ENCODE results near the gene CDHR2. TPM values are rescaled to one million over a fixed set of nuclear protein-coding genes. Genes with fewer than 3 reads are reported as not detected.

CDHR2 gene
- total and polyA plus RNA-seq, 2 of the 13 experiments (the other 11 are each of a cell fraction or from before 2014, with no cell fraction given), result 17.9 to 20.9 TPM

DNA sequence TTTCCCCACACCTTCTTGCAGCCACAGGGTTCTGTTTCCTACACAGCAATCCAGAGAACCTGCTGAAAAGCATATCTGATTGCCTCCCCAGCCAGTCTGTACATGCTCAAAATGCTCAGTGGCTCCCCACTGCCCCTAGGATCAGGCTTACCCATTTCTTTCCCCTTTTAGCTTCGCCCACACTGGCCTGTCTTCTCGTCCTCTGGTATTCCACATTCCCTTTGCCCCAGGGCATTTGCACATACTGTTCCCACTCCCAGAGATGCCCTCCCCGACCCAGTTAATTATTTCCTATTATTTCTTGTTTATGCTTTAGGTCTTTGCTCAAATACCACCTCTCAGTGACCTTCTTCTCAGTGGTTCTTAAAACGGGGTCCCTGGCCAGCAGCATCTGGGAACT lies 91.5 kb downstream of the CDHR2 start (continued):
- TF ChIP-seq ZNF333 (CRISPR knock-in tag; IDR thresholded peaks at IDR 0.05; ENCODE audit: borderline replicate concordance), result no peak
- TF ChIP-seq, protein P1, sequence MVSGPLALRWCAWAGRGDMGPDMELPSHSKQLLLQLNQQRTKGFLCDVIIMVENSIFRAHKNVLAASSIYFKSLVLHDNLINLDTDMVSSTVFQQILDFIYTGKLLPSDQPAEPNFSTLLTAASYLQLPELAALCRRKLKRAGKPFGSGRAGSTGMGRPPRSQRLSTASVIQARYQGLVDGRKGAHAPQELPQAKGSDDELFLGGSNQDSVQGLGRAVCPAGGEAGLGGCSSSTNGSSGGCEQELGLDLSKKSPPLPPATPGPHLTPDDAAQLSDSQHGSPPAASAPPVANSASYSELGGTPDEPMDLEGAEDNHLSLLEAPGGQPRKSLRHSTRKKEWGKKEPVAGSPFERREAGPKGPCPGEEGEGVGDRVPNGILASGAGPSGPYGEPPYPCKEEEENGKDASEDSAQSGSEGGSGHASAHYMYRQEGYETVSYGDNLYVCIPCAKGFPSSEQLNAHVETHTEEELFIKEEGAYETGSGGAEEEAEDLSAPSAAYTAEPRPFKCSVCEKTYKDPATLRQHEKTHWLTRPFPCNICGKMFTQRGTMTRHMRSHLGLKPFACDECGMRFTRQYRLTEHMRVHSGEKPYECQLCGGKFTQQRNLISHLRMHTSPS (CRISPR knock-in tag; IDR thresholded peaks at IDR 0.05; ENCODE audit: low read depth), result no peak

DNA sequence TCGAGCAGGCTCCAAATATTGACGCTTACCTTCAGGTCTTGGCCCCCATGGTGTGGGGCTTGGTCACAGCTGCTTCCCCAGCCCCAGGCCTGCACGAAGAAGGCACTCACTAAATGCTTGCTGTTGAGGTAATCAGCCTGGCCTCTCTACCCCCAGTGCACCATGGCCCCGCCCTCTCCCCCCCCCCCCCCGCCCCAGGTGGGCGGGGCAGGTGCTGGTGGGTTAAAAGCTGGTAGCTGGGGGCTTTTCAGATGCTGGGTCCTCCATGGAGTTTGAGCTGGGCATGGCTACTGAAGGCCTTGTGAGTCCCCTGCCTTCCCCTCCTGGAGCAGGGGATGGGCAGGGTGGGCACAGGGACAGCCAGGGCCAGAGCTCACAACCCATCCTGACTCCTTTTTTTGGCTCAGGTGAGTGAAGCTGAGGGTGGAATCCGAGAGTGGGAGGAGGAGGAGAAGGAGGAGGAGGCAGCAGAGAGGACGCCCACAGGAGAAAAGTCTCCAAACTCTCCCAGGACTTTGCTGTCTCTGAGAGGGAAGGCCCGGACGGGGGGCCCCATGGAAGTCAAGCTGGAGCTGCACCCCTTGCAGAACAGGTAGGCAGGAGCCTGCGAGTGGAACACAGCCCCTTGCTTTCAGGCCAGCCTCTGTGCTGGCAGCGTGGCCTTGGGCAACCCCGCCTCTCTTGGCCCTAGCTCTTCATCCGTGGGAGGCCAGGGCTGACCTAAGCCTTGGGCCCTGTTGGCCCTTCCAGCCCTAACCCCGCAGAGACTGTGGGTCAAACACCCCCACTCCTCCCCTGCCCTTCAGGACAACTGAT lies 93.7 kb downstream of the CDHR2 start:
- peaks cover 10% of the 10 kb centered on the region for H3K4me1 ChIP-seq (ENCODE audit: insufficient read depth, low read length)
- ChIA-PET CTCF (ENCODE audit: low intra/inter-chr PET ratio, low total read pairs) (no interaction called here), POLR2A (interaction anchor here (0.7 kb wide), 1 partner anchor 295 kb away, joined by 3 read pairs; no protein-coding TSS in a partner anchor)
- H2AFZ ChIP-seq (ENCODE audit: low read length), result no peak overlapping the region
- no peaks in the 10 kb centered on the region for H4K20me1 ChIP-seq (ENCODE audit: insufficient read depth, low read length)
- intact Hi-C loops (cut with micrococcal nuclease; ENCODE audit: unreplicated experiment) (no loop called here), in situ Hi-C loops (cut with HindIII; ENCODE audit: extremely low pct_ligation_motif_present, low pct_unique_long_range_greater_than_20kb) (no loop called here)
- no peaks in the 10 kb centered on the region for H3K36me3 ChIP-seq (replicated peaks in 1 of 2; ENCODE audit: control insufficient read depth in 1 of 2, insufficient read depth in 2 of 2, low read length in 2 of 2)
- peaks cover 13 to 51% of the 10 kb centered on the region in 2 experiments; a peak in 4 of 5 replicates for H3K27me3 ChIP-seq (ENCODE audit: control insufficient read depth in 1 of 2, insufficient read depth in 2 of 2, low read length in 2 of 2)
- FAIRE-seq (no peak), ATAC-seq (no peak), DNase-seq (ENCODE audit: low spot score) (no peak)
- no peak overlapping the region for H3K9ac ChIP-seq (ENCODE audit: insufficient read depth, low read depth, low read length)
- no peak overlapping the region for H3K27ac ChIP-seq (ENCODE audit: extremely low read length, insufficient read depth, low read length)
- no peaks in the 10 kb centered on the region for H3K79me2 ChIP-seq (ENCODE audit: insufficient read depth, low read length)
- 4% methylated on average over 5 of the region's 15 CpGs for WGBS (ENCODE audit: low lambda C conversion rate)
- BruUV-seq (replicated peaks), result no TSS peak
- H3K9me3 ChIP-seq (ENCODE audit: low read length), result no peaks in the 10 kb centered on the region
- no peak overlapping the region for H3K4me2 ChIP-seq (ENCODE audit: low read depth, low read length)
- H3K4me3 ChIP-seq (replicated peaks in 1 of 3; ENCODE audit: insufficient read depth in 1 of 3, low read depth in 2 of 3, low read length in 3 of 3), result no peak overlapping the region
- TF ChIP-seq, protein P2, sequence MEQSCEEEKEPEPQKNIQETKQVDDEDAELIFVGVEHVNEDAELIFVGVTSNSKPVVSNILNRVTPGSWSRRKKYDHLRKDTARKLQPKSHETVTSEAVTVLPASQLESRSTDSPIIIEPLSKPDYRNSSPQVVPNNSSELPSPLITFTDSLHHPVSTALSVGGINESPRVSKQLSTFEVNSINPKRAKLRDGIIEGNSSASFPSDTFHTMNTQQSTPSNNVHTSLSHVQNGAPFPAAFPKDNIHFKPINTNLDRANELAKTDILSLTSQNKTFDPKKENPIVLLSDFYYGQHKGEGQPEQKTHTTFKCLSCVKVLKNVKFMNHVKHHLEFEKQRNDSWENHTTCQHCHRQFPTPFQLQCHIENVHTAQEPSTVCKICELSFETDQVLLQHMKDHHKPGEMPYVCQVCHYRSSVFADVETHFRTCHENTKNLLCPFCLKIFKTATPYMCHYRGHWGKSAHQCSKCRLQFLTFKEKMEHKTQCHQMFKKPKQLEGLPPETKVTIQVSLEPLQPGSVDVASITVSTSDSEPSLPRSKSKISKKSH (CRISPR knock-in tag; IDR thresholded peaks at IDR 0.05; ENCODE audit: borderline replicate concordance), result no peak
- TF ChIP-seq SMYD3 (CRISPR knock-in tag; IDR thresholded peaks at IDR 0.05) (no peak), ZNF766 (CRISPR knock-in tag; IDR thresholded peaks at IDR 0.05; ENCODE audit: borderline replicate concordance) (no peak), FIP1L1 (IDR thresholded peaks at IDR 0.05; ENCODE audit: borderline replicate concordance, insufficient read depth, low read depth, low read length) (no peak), ZNF24 (IDR thresholded peaks at IDR 0.05) (no peak), ZNF260 (CRISPR knock-in tag; IDR thresholded peaks at IDR 0.05; ENCODE audit: borderline replicate concordance, low read depth) (no peak), TRIM24 (CRISPR knock-in tag; IDR thresholded peaks at IDR 0.05) (no peak), KDM5B (CRISPR knock-in tag; IDR thresholded peaks at IDR 0.05; ENCODE audit: borderline replicate concordance) (no peak), JUND (CRISPR knock-in tag; IDR thresholded peaks at IDR 0.05) (no peak), ZNF678 (CRISPR knock-in tag; IDR thresholded peaks at IDR 0.05) (no peak), ZNF615 (CRISPR knock-in tag; IDR thresholded peaks at IDR 0.05; ENCODE audit: borderline replicate concordance) (no peak), ZNF543 (CRISPR knock-in tag; IDR thresholded peaks at IDR 0.05) (no peak), PRMT3 (CRISPR knock-in tag; IDR thresholded peaks at IDR 0.05; ENCODE audit: borderline replicate concordance, low read depth) (no peak), CENPX (CRISPR knock-in tag; IDR thresholded peaks at IDR 0.05) (no peak)
- TF ChIP-seq, protein P3, sequence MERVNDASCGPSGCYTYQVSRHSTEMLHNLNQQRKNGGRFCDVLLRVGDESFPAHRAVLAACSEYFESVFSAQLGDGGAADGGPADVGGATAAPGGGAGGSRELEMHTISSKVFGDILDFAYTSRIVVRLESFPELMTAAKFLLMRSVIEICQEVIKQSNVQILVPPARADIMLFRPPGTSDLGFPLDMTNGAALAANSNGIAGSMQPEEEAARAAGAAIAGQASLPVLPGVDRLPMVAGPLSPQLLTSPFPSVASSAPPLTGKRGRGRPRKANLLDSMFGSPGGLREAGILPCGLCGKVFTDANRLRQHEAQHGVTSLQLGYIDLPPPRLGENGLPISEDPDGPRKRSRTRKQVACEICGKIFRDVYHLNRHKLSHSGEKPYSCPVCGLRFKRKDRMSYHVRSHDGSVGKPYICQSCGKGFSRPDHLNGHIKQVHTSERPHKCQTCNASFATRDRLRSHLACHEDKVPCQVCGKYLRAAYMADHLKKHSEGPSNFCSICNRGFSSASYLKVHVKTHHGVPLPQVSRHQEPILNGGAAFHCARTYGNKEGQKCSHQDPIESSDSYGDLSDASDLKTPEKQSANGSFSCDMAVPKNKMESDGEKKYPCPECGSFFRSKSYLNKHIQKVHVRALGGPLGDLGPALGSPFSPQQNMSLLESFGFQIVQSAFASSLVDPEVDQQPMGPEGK (CRISPR knock-in tag; IDR thresholded peaks at IDR 0.05), result no peak

Data from HepG2 (cell line).